ENCODE measurements around the gene PPP2R5C.

Gene PPP2R5C

GRCh38 chr14:101851183-101851582 lies 89.7 kb downstream of the PPP2R5C start:
- no peak for TF ChIP-seq Cebpa-rat (IDR thresholded peaks at IDR 0.05)
- Histone ChIP-seq H3K4me2 (peak overlapping the region; percentile 40 to 94 (median 80)), H3K36me3 (peaks cover 3 to 59% (median 21%) of the 10 kb centered on the region in 11 experiments; a peak in 18 of 22 replicates), H4K20me1 (peaks cover 0 to 98% (median 10%) of the 10 kb centered on the region in 11 experiments; a peak in 12 of 22 replicates), H3K9me3 (replicated peaks in 1 of 11) (no peaks in the 10 kb centered on the region), H3K27ac (peak overlapping the region in 9 of 11 experiments; percentile 60 to 85 (median 74); a peak in 19 of 22 replicates), H3K4me3 (no peak overlapping the region), H3K27me3 (no peaks in the 10 kb centered on the region), H3K4me1 (peaks cover 89 to 100% (median 100%) of the 10 kb centered on the region in 10 experiments), H3K9ac (peak overlapping the region in 8 of 11 experiments; percentile 9 to 53 (median 34); a peak in 9 of 22 replicates)

GRCh38 chr14:101851736-101852405 lies 90.4 kb downstream of the PPP2R5C start:
- Histone ChIP-seq H3K4me3 (no peak overlapping the region), H3K4me2 (peak overlapping the region; percentile 48 to 94 (median 80)), H3K36me3 (peaks cover 8 to 60% (median 25%) of the 10 kb centered on the region in 11 experiments; a peak in 21 of 22 replicates), H3K4me1 (peaks cover 91 to 100% (median 99%) of the 10 kb centered on the region in 10 experiments), H4K20me1 (peaks cover 0 to 92% (median 10%) of the 10 kb centered on the region in 11 experiments; a peak in 12 of 22 replicates), H3K27me3 (no peaks in the 10 kb centered on the region), H3K27ac (peak overlapping the region; percentile 9 to 85 (median 73); a peak in 20 of 22 replicates), H3K9ac (peak overlapping the region in 8 of 11 experiments; percentile 22 to 53 (median 42); a peak in 13 of 22 replicates), H3K9me3 (replicated peaks in 1 of 11) (no peaks in the 10 kb centered on the region)
- 0 out of 22 replicates have a peak, but pooled peaks of 1 of the 11 experiments have one; percentile 10 for TF ChIP-seq Cebpa-rat (IDR thresholded peaks at IDR 0.05)

- Histone ChIP-seq H3K9me3 (replicated peaks in 1 of 11) (no peaks in the 10 kb centered on the region), H3K4me3 (no peak overlapping the region), H3K36me3 (peaks cover 13 to 60% (median 30%) of the 10 kb centered on the region in 11 experiments), H3K9ac (peak overlapping the region in 3 of 11 experiments; percentile 6 to 51 (median 22); a peak in 1 of 22 replicates), H3K27me3 (no peaks in the 10 kb centered on the region), H3K4me2 (peak overlapping the region in 10 of 11 experiments; percentile 48 to 94 (median 81); a peak in 19 of 22 replicates), H4K20me1 (peaks cover 0 to 87% (median 10%) of the 10 kb centered on the region in 11 experiments; a peak in 12 of 22 replicates), H3K27ac (peak overlapping the region in 10 of 11 experiments; percentile 9 to 85 (median 74); a peak in 17 of 22 replicates), H3K4me1 (peaks cover 85 to 91% (median 90%) of the 10 kb centered on the region in 10 experiments)
- no peak for TF ChIP-seq Cebpa-rat (IDR thresholded peaks at IDR 0.05)
Measured at GRCh38 chr14:101852785-101853184, 91.3 kb downstream of the PPP2R5C start.

- Histone ChIP-seq H3K4me2 (peak overlapping the region; percentile 70 to 94 (median 84)), H3K27me3 (no peaks in the 10 kb centered on the region), H3K9ac (peak overlapping the region in 9 of 11 experiments; percentile 32 to 68 (median 53); a peak in 18 of 22 replicates), H3K36me3 (peaks cover 19 to 60% (median 35%) of the 10 kb centered on the region in 11 experiments), H3K4me3 (no peak overlapping the region), H4K20me1 (peaks cover 0 to 81% (median 10%) of the 10 kb centered on the region in 11 experiments; a peak in 12 of 22 replicates), H3K27ac (peak overlapping the region; percentile 13 to 85 (median 74); a peak in 21 of 22 replicates), H3K9me3 (replicated peaks in 1 of 11) (no peaks in the 10 kb centered on the region), H3K4me1 (peaks cover 78 to 84% (median 83%) of the 10 kb centered on the region in 10 experiments)
- TF ChIP-seq Cebpa-rat (IDR thresholded peaks at IDR 0.05) = no peak
Measured at GRCh38 chr14:101853455-101854018, 92.0 kb downstream of the PPP2R5C start.

GRCh38 chr14:101854366-101854765 lies 92.9 kb downstream of the PPP2R5C start:
- Histone ChIP-seq H3K9me3 (replicated peaks in 1 of 11) (0 out of 22 replicates have a peak, but pooled peaks cover 0 to 5% (median 0%) of the 10 kb centered on the region in 11 experiments), H3K27me3 (no peaks in the 10 kb centered on the region), H3K27ac (peak overlapping the region; percentile 13 to 85 (median 74); a peak in 21 of 22 replicates), H4K20me1 (peaks cover 0 to 75% (median 10%) of the 10 kb centered on the region in 11 experiments; a peak in 12 of 22 replicates), H3K4me2 (peak overlapping the region; percentile 70 to 94 (median 84)), H3K4me1 (peaks cover 75 to 83% (median 82%) of the 10 kb centered on the region in 10 experiments), H3K9ac (peak overlapping the region; percentile 32 to 68 (median 53); a peak in 19 of 22 replicates), H3K36me3 (peaks cover 28 to 66% (median 41%) of the 10 kb centered on the region in 11 experiments), H3K4me3 (peak overlapping the region in 1 of 10 experiments; percentile 18; a peak in 3 of 20 replicates)
- TF ChIP-seq Cebpa-rat (IDR thresholded peaks at IDR 0.05) = 0 out of 22 replicates have a peak, but pooled peaks of 1 of the 11 experiments have one; percentile 18

GRCh38 chr14:101855958-101856357 lies 94.4 kb downstream of the PPP2R5C start:
- Histone ChIP-seq H3K4me1 (peaks cover 60 to 72% (median 69%) of the 10 kb centered on the region in 10 experiments), H3K36me3 (peaks cover 44 to 68% (median 57%) of the 10 kb centered on the region in 11 experiments)

GRCh38 chr14:101856536-101856935 lies 95.0 kb downstream of the PPP2R5C start:
- no peak overlapping the region for H3K9ac ChIP-seq
- peaks cover 0 to 15% (median 4%) of the 10 kb centered on the region in 11 experiments; a peak in 7 of 22 replicates for H3K9me3 ChIP-seq (replicated peaks in 1 of 11)
- H3K4me2 ChIP-seq = peak overlapping the region in 5 of 11 experiments; percentile 9 to 75 (median 70); a peak in 6 of 22 replicates
- peaks cover 54 to 68% (median 64%) of the 10 kb centered on the region in 10 experiments for H3K4me1 ChIP-seq
- H3K4me3 ChIP-seq = no peak overlapping the region
- TF ChIP-seq Cebpa-rat (IDR thresholded peaks at IDR 0.05) = no peak
- peaks cover 49 to 69% (median 63%) of the 10 kb centered on the region in 11 experiments for H3K36me3 ChIP-seq
- H4K20me1 ChIP-seq = peaks cover 0 to 58% (median under 1%) of the 10 kb centered on the region in 11 experiments; a peak in 10 of 22 replicates
- peak overlapping the region in 7 of 11 experiments; percentile 15 to 85 (median 77); a peak in 9 of 22 replicates for H3K27ac ChIP-seq
- no peaks in the 10 kb centered on the region for H3K27me3 ChIP-seq

More at GRCh38 chr14:101855958-101856357, 94.4 kb downstream of the PPP2R5C start:
- H4K20me1 ChIP-seq = peaks cover 0 to 64% (median 6%) of the 10 kb centered on the region in 11 experiments; a peak in 11 of 22 replicates
- no peaks in the 10 kb centered on the region for H3K27me3 ChIP-seq
- H3K9me3 ChIP-seq (replicated peaks in 1 of 11) = peaks cover 0 to 15% (median 4%) of the 10 kb centered on the region in 11 experiments; a peak in 7 of 22 replicates
- peak overlapping the region in 9 of 11 experiments; percentile 31 to 85 (median 76); a peak in 16 of 22 replicates for H3K27ac ChIP-seq
- peak overlapping the region in 9 of 11 experiments; percentile 4 to 80 (median 56); a peak in 16 of 22 replicates for H3K4me2 ChIP-seq
- no peak for TF ChIP-seq Cebpa-rat (IDR thresholded peaks at IDR 0.05)
- no peak overlapping the region for H3K4me3 ChIP-seq
- peak overlapping the region in 1 of 11 experiments; percentile 1; a peak in 1 of 22 replicates for H3K9ac ChIP-seq

GRCh38 chr14:101857226-101857625 lies 95.7 kb downstream of the PPP2R5C start:
- Histone ChIP-seq H3K4me3 (no peak overlapping the region), H3K4me2 (peak overlapping the region in 1 of 11 experiments; percentile 11; a peak in 1 of 22 replicates), H3K4me1 (peaks cover 47 to 68% (median 57%) of the 10 kb centered on the region in 10 experiments), H3K9me3 (replicated peaks in 1 of 11) (peaks cover 0 to 19% (median 4%) of the 10 kb centered on the region in 11 experiments; a peak in 7 of 22 replicates), H4K20me1 (peaks cover 0 to 51% (median 0%) of the 10 kb centered on the region in 11 experiments; a peak in 7 of 22 replicates), H3K36me3 (peaks cover 56 to 76% (median 70%) of the 10 kb centered on the region in 11 experiments), H3K27me3 (no peaks in the 10 kb centered on the region), H3K9ac (no peak overlapping the region), H3K27ac (peak overlapping the region in 7 of 11 experiments; percentile 1 to 31 (median 15); a peak in 6 of 22 replicates)
- no peak for TF ChIP-seq Cebpa-rat (IDR thresholded peaks at IDR 0.05)
